ENCODE data around the gene ARMC12. TPM values are rescaled to one million over a fixed set of nuclear protein-coding genes. Genes with fewer than 3 reads are reported as not detected.
A peak's percentile ranks its signal among the peaks of the same experiment; 100 is the strongest.

Gene ARMC12
- polyA plus RNA-seq, 6 donors from 2014 or later: 0.30 to 2.2 (median 0.77) TPM; not detected in 2

DNA sequence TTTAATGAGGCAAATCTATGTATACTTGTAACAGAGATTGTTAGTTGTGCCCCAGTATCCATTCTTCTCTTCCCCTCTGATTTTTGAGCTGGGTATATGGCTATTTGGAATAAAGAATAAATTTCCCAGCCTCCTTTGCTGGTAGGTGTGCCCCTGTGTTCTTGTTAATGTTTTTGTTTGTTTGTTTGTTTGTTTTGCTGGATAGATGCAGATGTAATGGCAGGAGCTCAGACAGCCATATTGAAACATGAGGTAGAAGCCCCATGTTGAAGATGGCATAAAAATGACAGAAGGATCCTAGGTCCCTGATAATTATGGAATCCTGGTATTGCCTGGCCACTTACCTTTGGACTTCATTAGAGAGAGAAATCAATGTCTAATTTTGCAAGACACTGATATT is 28.2 kb upstream of the ARMC12 start:
- ATAC-seq (ENCODE audit: low read depth in 2 of 2): no peak
- no peak for DNase-seq
- peaks cover 0 to 8% (median 0%) of the 10 kb centered on the region in 3 donors for H3K27me3 Mint-ChIP-seq
- peaks cover 0 to 6% (median 0%) of the 10 kb centered on the region in 7 donors for H3K9me3 Mint-ChIP-seq
- H3K4me3 Mint-ChIP-seq: no peak overlapping the region
- H3K27ac Mint-ChIP-seq: no peak overlapping the region
- no peaks in the 10 kb centered on the region for H3K4me1 Mint-ChIP-seq
- H3K36me3 Mint-ChIP-seq: no peaks in the 10 kb centered on the region

GRCh38 chr6:35710241-35710847 is 26.5 kb upstream of the ARMC12 start:
- H3K27ac Mint-ChIP-seq: peak overlapping the region in 1 of 6 donors; percentile 10

DNA sequence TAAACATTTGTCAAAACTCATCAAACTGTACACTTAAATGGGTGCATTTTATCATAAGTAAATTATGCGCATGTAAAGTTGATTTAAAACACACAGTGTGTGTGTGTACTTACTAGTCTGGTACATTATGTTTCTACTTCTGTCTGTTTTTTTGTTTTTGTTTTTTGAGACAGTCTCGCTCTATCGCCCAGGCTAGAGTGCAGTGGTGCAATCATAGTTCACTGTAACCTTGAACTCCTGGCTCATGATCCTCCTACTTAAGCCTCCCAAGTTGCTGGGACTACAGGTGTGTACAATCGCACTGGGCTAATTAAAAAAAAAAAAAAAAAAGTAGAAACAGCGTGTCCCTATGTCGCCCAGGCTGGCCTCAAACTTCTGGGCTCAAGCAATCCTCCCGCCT is 25.1 kb upstream of the ARMC12 start:
- peaks cover 0 to 8% (median 0%) of the 10 kb centered on the region in 3 donors for H3K27me3 Mint-ChIP-seq
- DNase-seq (no peak), ATAC-seq (ENCODE audit: low read depth in 2 of 2) (no peak)
- no peaks in the 10 kb centered on the region for H3K36me3 Mint-ChIP-seq
- H3K4me1 Mint-ChIP-seq: peaks cover 0 to 5% (median 4%) of the 10 kb centered on the region in 3 donors
- peaks cover 0 to 2% (median 0%) of the 10 kb centered on the region in 7 donors for H3K9me3 Mint-ChIP-seq
- no peak overlapping the region for H3K4me3 Mint-ChIP-seq
- H3K27ac Mint-ChIP-seq: no peak overlapping the region

More at GRCh38 chr6:35710241-35710847, 26.5 kb upstream of the ARMC12 start:
- Mint-ChIP-seq H3K36me3 (no peaks in the 10 kb centered on the region), H3K9me3 (peaks cover 0 to 2% (median 0%) of the 10 kb centered on the region in 7 donors), H3K4me1 (no peaks in the 10 kb centered on the region), H3K4me3 (no peak overlapping the region), H3K27me3 (peaks cover 0 to 8% (median 0%) of the 10 kb centered on the region in 3 donors)
- no peak for ATAC-seq (ENCODE audit: low read depth in 2 of 2)
- no peak for DNase-seq

DNA sequence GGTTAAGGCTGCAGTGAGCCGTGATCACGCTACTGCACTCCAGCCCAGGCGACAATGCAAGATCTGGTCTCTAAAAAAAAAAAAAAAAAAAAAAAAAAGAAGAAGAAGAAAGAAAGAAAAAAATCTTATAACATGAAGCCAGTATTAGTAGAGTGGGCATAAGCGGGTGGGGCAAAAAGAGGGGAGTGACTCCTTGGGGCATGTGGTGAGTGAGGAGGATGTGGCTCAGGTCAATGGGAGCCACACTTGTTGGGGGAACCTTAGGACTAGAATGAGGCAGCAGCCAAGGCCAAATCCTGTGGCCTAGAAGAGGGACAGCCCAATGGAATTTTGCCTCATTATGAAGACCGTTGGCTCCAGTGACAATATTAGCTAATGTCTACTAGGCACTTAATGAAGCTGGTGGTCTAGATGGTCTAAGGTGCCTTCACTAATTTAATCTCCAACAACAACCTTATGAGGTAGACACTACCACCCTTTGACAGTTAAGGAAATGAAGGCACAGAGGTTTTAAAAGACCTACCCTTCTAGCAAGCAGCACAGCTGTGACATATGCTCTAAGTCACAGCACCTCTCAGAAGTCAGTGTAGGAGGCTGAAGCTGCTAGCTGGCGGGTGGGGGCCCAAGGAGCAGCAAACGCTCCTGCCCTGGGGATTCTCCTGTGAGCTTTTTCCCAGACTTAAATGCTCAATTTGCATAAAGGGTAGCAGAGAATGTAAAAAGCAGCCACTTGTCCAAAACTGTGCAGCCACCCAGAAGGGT is 23.6 kb upstream of the ARMC12 start:
- H3K4me3 Mint-ChIP-seq: no peak overlapping the region
- ATAC-seq (ENCODE audit: low read depth in 2 of 2): no peak
- DNase-seq: no peak
- H3K27me3 Mint-ChIP-seq: peaks cover 0 to 8% (median 0%) of the 10 kb centered on the region in 3 donors
- H3K4me1 Mint-ChIP-seq: peaks cover 12 to 19% (median 16%) of the 10 kb centered on the region in 3 donors
- H3K9me3 Mint-ChIP-seq: peaks cover 0 to 2% (median 0%) of the 10 kb centered on the region in 7 donors
- H3K36me3 Mint-ChIP-seq: no peaks in the 10 kb centered on the region
- peak overlapping the region in 2 of 6 donors; percentile 36 to 59 for H3K27ac Mint-ChIP-seq

DNA sequence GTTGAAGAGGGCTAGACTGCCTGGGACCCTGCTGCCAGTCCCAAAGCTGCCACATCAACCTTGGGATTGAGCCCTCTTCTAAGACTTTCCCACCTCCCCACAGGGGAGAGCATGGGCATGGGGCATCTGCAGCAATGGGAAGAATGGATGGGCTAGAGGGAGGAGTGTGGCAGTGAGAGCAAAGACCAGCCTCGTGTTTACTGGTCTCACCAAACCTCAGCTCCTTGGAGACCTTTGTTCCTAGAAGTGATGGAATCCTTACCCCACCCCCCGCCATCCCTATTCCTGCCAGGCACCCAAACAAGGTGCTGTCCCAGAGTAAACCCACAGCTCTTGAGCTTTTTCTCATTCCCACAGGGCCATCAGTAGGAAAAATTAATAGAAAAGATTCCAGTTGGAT is 20.0 kb upstream of the ARMC12 start:
- no peaks in the 10 kb centered on the region for H3K27me3 Mint-ChIP-seq
- peak overlapping the region in 1 of 8 donors; percentile 45 for H3K4me3 Mint-ChIP-seq
- no peaks in the 10 kb centered on the region for H3K36me3 Mint-ChIP-seq
- peaks cover 43 to 49% (median 46%) of the 10 kb centered on the region in 3 donors for H3K4me1 Mint-ChIP-seq
- peak overlapping the region in 2 of 6 donors; percentile 35 to 87 for H3K27ac Mint-ChIP-seq
- no peak for ATAC-seq (ENCODE audit: low read depth in 2 of 2)
- no peak for DNase-seq
- H3K9me3 Mint-ChIP-seq: no peaks in the 10 kb centered on the region

- no peaks in the 10 kb centered on the region for H3K27me3 Mint-ChIP-seq
- H3K9me3 Mint-ChIP-seq: no peaks in the 10 kb centered on the region
- H3K27ac Mint-ChIP-seq: peak overlapping the region in 5 of 6 donors; percentile 13 to 97 (median 89)
- H3K4me3 Mint-ChIP-seq: peak overlapping the region in 3 of 8 donors; percentile 5 to 46 (median 23)
- peaks cover 51 to 58% (median 55%) of the 10 kb centered on the region in 3 donors for H3K4me1 Mint-ChIP-seq
- ATAC-seq (ENCODE audit: low read depth in 2 of 2) (no peak), DNase-seq (no peak)
- H3K36me3 Mint-ChIP-seq: no peaks in the 10 kb centered on the region
Measured at GRCh38 chr6:35717449-35718374, 19.1 kb upstream of the ARMC12 start.

- Mint-ChIP-seq H3K36me3 (no peaks in the 10 kb centered on the region), H3K27me3 (peaks cover 0 to 2% (median 0%) of the 10 kb centered on the region in 3 donors), H3K4me1 (peaks cover 51 to 60% (median 56%) of the 10 kb centered on the region in 3 donors), H3K27ac (peak overlapping the region in 5 of 6 donors; percentile 13 to 97 (median 89)), H3K9me3 (no peaks in the 10 kb centered on the region), H3K4me3 (peak overlapping the region in 3 of 8 donors; percentile 23 to 87 (median 70))
- DNase-seq: no peak
- no peak for ATAC-seq (ENCODE audit: low read depth in 2 of 2)
Measured at GRCh38 chr6:35718375-35718736, 18.5 kb upstream of the ARMC12 start.

DNA sequence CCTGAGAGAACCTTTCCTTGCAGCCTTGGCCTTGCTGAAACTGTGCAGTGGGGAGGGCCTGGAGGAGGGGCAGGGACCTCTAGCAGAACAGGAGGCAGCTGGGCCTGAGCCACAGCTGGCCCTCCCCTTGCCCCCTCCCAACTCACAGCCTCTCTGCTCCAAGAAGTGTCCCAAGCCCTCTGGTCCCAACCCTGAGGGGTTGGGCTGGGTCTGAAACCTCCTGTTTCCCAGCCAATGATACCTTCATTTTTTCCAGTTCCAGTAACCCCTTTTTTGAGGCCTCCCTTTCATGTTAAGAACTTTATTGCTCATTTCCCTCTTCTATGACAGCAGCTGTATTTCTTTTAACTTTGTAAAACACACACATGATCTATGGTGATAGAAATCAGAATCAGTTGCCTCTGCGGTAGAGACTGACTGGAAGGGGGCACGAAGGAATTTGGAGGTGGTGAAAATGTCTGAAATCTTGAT is 17.9 kb upstream of the ARMC12 start:
- Mint-ChIP-seq H3K27me3 (peaks cover 0 to 4% (median 0%) of the 10 kb centered on the region in 3 donors), H3K4me1 (peaks cover 51 to 60% (median 58%) of the 10 kb centered on the region in 3 donors), H3K27ac (peak overlapping the region; percentile 74 to 98 (median 94)), H3K36me3 (no peaks in the 10 kb centered on the region), H3K9me3 (no peaks in the 10 kb centered on the region), H3K4me3 (peak overlapping the region in 5 of 8 donors; percentile 80 to 93 (median 87))
- DNase-seq (no peak), ATAC-seq (ENCODE audit: low read depth in 2 of 2) (no peak)

DNA sequence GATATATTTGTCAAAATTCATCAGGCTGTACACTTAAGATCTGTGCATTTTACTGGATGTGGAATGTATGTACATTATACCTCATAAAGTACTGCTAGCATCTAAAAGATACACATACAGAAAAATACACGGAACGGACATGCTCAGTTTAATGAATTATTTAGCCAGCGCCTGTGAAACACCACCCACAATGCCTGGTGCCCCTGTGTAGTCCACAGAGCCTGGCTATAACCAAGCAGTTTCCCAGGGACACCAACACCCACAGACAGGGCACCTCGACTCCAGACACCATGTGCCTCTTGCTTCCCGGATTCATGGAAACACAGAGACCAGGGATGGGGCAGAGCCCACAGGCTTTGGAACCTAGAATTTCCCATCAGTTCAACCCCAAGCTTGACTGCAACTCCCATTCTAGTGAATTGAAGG is 17.4 kb upstream of the ARMC12 start:
- H3K27ac Mint-ChIP-seq: peak overlapping the region; percentile 85 to 98 (median 95)
- peak; percentile 35 to 41 for ATAC-seq (ENCODE audit: low read depth in 2 of 2)

GRCh38 chr6:35719830-35720733 is 16.8 kb upstream of the ARMC12 start:
- DNase-seq (peak; percentile 83), ATAC-seq (ENCODE audit: low read depth in 2 of 2) (peak; percentile 86 to 88)
- Mint-ChIP-seq H3K4me3 (peak overlapping the region; percentile 70 to 93 (median 86)), H3K27me3 (peaks cover under 1 to 4% (median 3%) of the 10 kb centered on the region in 3 donors), H3K27ac (peak overlapping the region; percentile 85 to 98 (median 95)), H3K9me3 (no peaks in the 10 kb centered on the region), H3K36me3 (no peaks in the 10 kb centered on the region), H3K4me1 (peaks cover 51 to 60% (median 59%) of the 10 kb centered on the region in 3 donors)

More for the DNA sequence above, 17.4 kb upstream of the ARMC12 start:
- Mint-ChIP-seq H3K9me3 (no peaks in the 10 kb centered on the region), H3K4me3 (peak overlapping the region in 7 of 8 donors; percentile 70 to 93 (median 84)), H3K4me1 (peaks cover 51 to 60% (median 59%) of the 10 kb centered on the region in 3 donors), H3K36me3 (no peaks in the 10 kb centered on the region), H3K27me3 (peaks cover 0 to 4% (median 0%) of the 10 kb centered on the region in 3 donors)
- DNase-seq: no peak

DNA sequence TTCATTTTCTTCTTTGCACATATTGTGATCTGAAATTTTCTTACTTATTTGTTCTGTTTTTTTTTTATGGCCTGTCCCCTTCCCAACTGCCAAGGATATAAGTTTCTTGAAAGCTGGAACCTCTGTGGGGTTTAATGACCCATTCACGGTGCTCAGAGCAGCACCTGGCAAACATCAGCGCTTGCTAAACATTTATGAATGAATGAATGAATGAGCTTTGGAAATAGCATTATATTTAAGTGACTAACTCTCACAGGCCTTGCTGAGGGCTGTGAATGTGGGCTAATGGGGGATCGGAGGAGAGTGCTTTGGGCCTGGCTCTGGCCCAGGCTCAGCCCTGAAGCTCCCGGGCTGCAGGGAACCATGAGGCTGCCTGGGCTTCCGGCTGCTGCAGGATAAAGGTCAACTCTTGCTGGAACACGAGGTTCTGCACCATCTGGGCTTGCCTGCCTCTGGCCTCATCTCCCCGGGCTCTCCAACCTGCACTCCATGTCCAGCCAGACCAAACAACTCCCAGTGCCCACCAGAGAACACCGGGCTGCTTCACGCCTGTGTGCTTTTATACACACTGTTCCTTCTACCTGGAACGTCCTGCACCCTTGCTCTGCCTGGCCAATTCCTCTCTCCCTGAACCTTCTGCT is 14.6 kb upstream of the ARMC12 start:
- no peaks in the 10 kb centered on the region for H3K9me3 Mint-ChIP-seq
- H3K27me3 Mint-ChIP-seq: peaks cover 4 to 18% (median 8%) of the 10 kb centered on the region in 3 donors
- peaks cover 58 to 70% (median 65%) of the 10 kb centered on the region in 3 donors for H3K4me1 Mint-ChIP-seq
- ATAC-seq (ENCODE audit: low read depth in 2 of 2) (no peak), DNase-seq (no peak)
- no peaks in the 10 kb centered on the region for H3K36me3 Mint-ChIP-seq
- peak overlapping the region in 3 of 6 donors; percentile 15 to 85 (median 62) for H3K27ac Mint-ChIP-seq
- peak overlapping the region in 5 of 8 donors; percentile 17 to 66 (median 29) for H3K4me3 Mint-ChIP-seq

Measured in naive B cell (primary cell).